K562 (cell line): ENCODE results near the gene CNPY4. TPM values are rescaled to one million over a fixed set of nuclear protein-coding genes. Genes with fewer than 3 reads are reported as not detected.

Source experiments
- AFF1 ChIP-seq, 2 experiments: fragments of 450-650 bp; IDR thresholded peaks; 2 replicates each; pipeline ENCODE4 v1.6.1; 2018; ENCODE audit warnings: mild to moderate bottlenecking in 2 of 2, low read depth in 1 of 2; ENCODE audit not compliant: partially characterized antibody in 2 of 2
- ARID2 ChIP-seq: fragments of 450-650 bp; IDR thresholded peaks from 2 replicates; pipeline ENCODE4 v1.6.1; 2017; ENCODE audit warnings: antibody characterized with exemption, mild to moderate bottlenecking
- C11orf30 ChIP-seq: fragments of 450-650 bp; IDR thresholded peaks from 2 replicates; pipeline ENCODE4 v1.6.1; 2016; ENCODE audit warnings: low read depth, mild to moderate bottlenecking
- CLOCK ChIP-seq: fragments of 250-450 bp; sonication (Bioruptor Pico); IDR thresholded peaks from 2 replicates; pipeline ENCODE4 v1.4.0; 2020; ENCODE audit warnings: mild to moderate bottlenecking, moderate library complexity, borderline replicate concordance
- COPS2 ChIP-seq: fragments of 450-650 bp; conservative IDR thresholded peaks from 2 replicates; pipeline ENCODE4 v1.6.1; 2016; ENCODE audit warnings: mild to moderate bottlenecking, moderate library complexity
- DMBX1 ChIP-seq: fragments of 250-450 bp; sonication (Bioruptor Pico); IDR thresholded peaks from 2 replicates; pipeline ENCODE4 v1.8.0; 2022; ENCODE audit warnings: inconsistent platforms, mild to moderate bottlenecking, moderate library complexity, borderline replicate concordance
- HDGF ChIP-seq: fragments of 450-650 bp; IDR thresholded peaks from 2 replicates; pipeline ENCODE4 v1.6.1; 2016
- IFI16 ChIP-seq: fragments of 250-450 bp; sonication (Bioruptor Pico); IDR thresholded peaks from 2 replicates; pipeline ENCODE4 v2.1.2; 2022; ENCODE audit warnings: mild to moderate bottlenecking, inconsistent platforms
- MIER1 ChIP-seq: fragments of 450-650 bp; IDR thresholded peaks from 2 replicates; pipeline ENCODE4 v1.6.1; 2016; ENCODE audit warnings: antibody characterized with exemption, mild to moderate bottlenecking, low read depth
- MTA2 ChIP-seq: fragments of 450-650 bp; IDR thresholded peaks from 2 replicates; pipeline ENCODE4 v1.6.1; 2016; ENCODE audit warnings: low read depth
- MYNN ChIP-seq, 2 experiments: sonication (generic); formaldehyde crosslinking in 1 of 2; IDR thresholded peaks; 2 replicates each; pipeline versions ENCODE4 v1.5.0 to v1.6.1; 2016 to 2020; ENCODE audit warnings: antibody characterized with exemption in 1 of 2, missing genetic modification reagents in 1 of 2
- NCOR1 ChIP-seq: fragments of 450-650 bp; IDR thresholded peaks from 2 replicates; pipeline ENCODE4 v1.6.1; 2016; ENCODE audit warnings: mild to moderate bottlenecking, moderate library complexity
- NR4A1 ChIP-seq, 2 experiments: fragments of 250-450 bp in 1 of 2; fragments of 450-650 bp in 1 of 2; sonication (Bioruptor Pico) in 1 of 2; IDR thresholded peaks; 2 replicates each; pipeline versions ENCODE4 v1.4.0 to v1.6.1; 2016 to 2020; ENCODE audit warnings: mild to moderate bottlenecking in 2 of 2, missing compliant biosample characterization in 1 of 2, missing genetic modification characterization in 1 of 2, moderate library complexity in 1 of 2
- RAD21 ChIP-seq, 2 experiments: fragments of 250-450 bp in 1 of 2; fragments of 450-650 bp in 1 of 2; sonication (Bioruptor Pico) in 1 of 2; formaldehyde crosslinking in 1 of 2; IDR thresholded peaks in 1 of 2; conservative IDR thresholded peaks in 1 of 2; 2 replicates each; pipeline versions ENCODE4 v1.4.0 to v1.8.0; 2020 to 2022; ENCODE audit warnings: mild to moderate bottlenecking in 2 of 2, moderate library complexity in 1 of 2
- RBFOX2 ChIP-seq: fragments of 200-400 bp; formaldehyde crosslinking; IDR thresholded peaks from 2 replicates; pipeline ENCODE4 v1.6.1; 2017; ENCODE audit warnings: low read depth, mild to moderate bottlenecking, low read length, moderate library complexity
- SMAD4 ChIP-seq: fragments of 250-450 bp; sonication (Bioruptor Pico); conservative IDR thresholded peaks from 2 replicates; pipeline ENCODE4 v1.8.0; 2021; ENCODE audit warnings: inconsistent platforms, mild to moderate bottlenecking, moderate library complexity
- TBL1XR1 ChIP-seq, 2 experiments: IDR thresholded peaks; 2 replicates each; pipeline ENCODE4 v1.6.1; 2012; ENCODE audit warnings: improper control_type of control experiment in 2 of 2, low read length in 2 of 2, mild to moderate bottlenecking in 1 of 2
- ZBTB17 ChIP-seq: fragments of 450-650 bp; formaldehyde crosslinking; IDR thresholded peaks from 2 replicates; pipeline ENCODE4 v1.4.0; 2020; ENCODE audit warnings: mild to moderate bottlenecking
- ZNF143 ChIP-seq: sonication (generic); formaldehyde crosslinking; IDR thresholded peaks from 2 replicates; pipeline ENCODE4 v1.9.0; 2022; ENCODE audit warnings: mild to moderate bottlenecking, missing genetic modification reagents
- ZNF551 ChIP-seq: fragments of 250-450 bp; sonication (Bioruptor Pico); IDR thresholded peaks from 2 replicates; pipeline ENCODE4 v1.5.0; 2021; ENCODE audit warnings: mild to moderate bottlenecking, moderate library complexity
- ZNF764 ChIP-seq: fragments of 250-450 bp; sonication (Bioruptor Pico); IDR thresholded peaks from 2 replicates; pipeline ENCODE4 v1.4.0; 2020; ENCODE audit warnings: low read depth, mild to moderate bottlenecking, moderate library complexity
- polyA plus RNA-seq, 8 experiments: library from polyadenylated mRNA; depleted of rRNA in 4 of 8; stranded (reverse) in 5 of 8; unstranded in 3 of 8; fragments of >200 nt; fragmentation: Nextera tagmentation in 2 of 8; fragmentation: Illumina TruSeq in 1 of 8; extraction: Ambion mirVana in 2 of 8; extraction: Trizol in 1 of 8; gene quantifications; 2 replicates each; pipeline versions ENCODE4 v1.2.1 to v1.2.3, GENCODE V29; 2011 to 2014; ENCODE audit warnings: inconsistent platforms in 1 of 8, missing spikeins in 1 of 8
- total RNA-seq, 7 experiments: library from RNA; depleted of rRNA in 6 of 7; stranded (reverse); fragments of >200 nt in 6 of 7; fragmentation: Illumina TruSeq in 2 of 7; extraction: Trizol in 2 of 7; gene quantifications; 2 replicates each; pipeline versions ENCODE4 v1.2.1 to v1.2.3, GENCODE V29; 2011 to 2021; ENCODE audit warnings: low replicate concordance in 1 of 7

CNPY4 gene
- total and polyA plus RNA-seq, 9 of the 15 experiments (the other 6 are each of a cell fraction or from before 2014, with no cell fraction given), result 1.9 to 11.2 (median 7.0) TPM

GRCh38 chr7:100130608-100131453, 11.4 kb downstream of the CNPY4 start (continued):
- TF ChIP-seq DMBX1 (peak; percentile 22; the same call in 1 of the 2 replicates), NR4A1 (CRISPR knock-in tag; IDR thresholded peaks at IDR 0.05) (peak; percentile 67; the same call in 1 of the 2 replicates), NR4A1 (tag; IDR thresholded peaks at IDR 0.05) (no peak), HDGF (no peak), ZNF143 (CRISPR knock-in tag) (no peak), TBL1XR1 (IDR thresholded peaks at IDR 0.05; ENCODE audit: low read length in 2 of 2) (0 out of 4 replicates have a peak, but pooled peaks of 1 of the 2 experiments have one; percentile 41), NCOR1 (no peak), ARID2 (peak; percentile 77; the same call in 1 of the 2 replicates), MIER1 (peak; percentile 64; the same call in 1 of the 2 replicates), MYNN (IDR thresholded peaks at IDR 0.05) (0 out of 2 replicates have a peak, but pooled peaks have one; percentile 24), MYNN (CRISPR knock-in tag; IDR thresholded peaks at IDR 0.05) (no peak), IFI16 (CRISPR knock-in tag) (no peak), MTA2 (peak; percentile 54; the same call in 1 of the 2 replicates), C11orf30 (no peak), AFF1 (IDR thresholded peaks at IDR 0.05; ENCODE audit: low read depth in 1 of 2, partially characterized antibody in 2 of 2) (peak; percentile 44 to 71), SMAD4 (CRISPR knock-in tag) (peak; percentile 53; the same call in 1 of the 2 replicates), ZNF764 (CRISPR knock-in tag) (0 out of 2 replicates have a peak, but pooled peaks have one; percentile 31), COPS2 (no peak), ZBTB17 (no peak), RAD21 (CRISPR knock-in tag; conservative IDR thresholded peaks at IDR 0.05 in 1 of 2, IDR thresholded peaks at IDR 0.05 in 1 of 2) (peak; percentile 92 to 95), ZNF551 (CRISPR knock-in tag) (no peak), RBFOX2 (peak; percentile 64), CLOCK (CRISPR knock-in tag) (no peak)
